Sigmoid colon (tissue), 4 donors: ENCODE results near the gene ACTN1.

ENCODE experiments used
- CTCF ChIP-seq, 4 experiments: fragments of 450-650 bp in 3 of 4; fragments of 200-600 bp in 1 of 4; IDR thresholded peaks; one replicate each; pipeline ENCODE4 v1.5.1; 2016 to 2019; ENCODE audit warnings: antibody characterized with exemption in 4 of 4, mild to moderate bottlenecking in 3 of 4, moderate library complexity in 2 of 4
- EP300 ChIP-seq, 4 donors: sonication (generic); formaldehyde crosslinking; IDR thresholded peaks; one replicate each; pipeline ENCODE4 v1.6.1; 2017; ENCODE audit warnings: antibody characterized with exemption in 4 of 4
- POLR2A ChIP-seq, 2 donors: fragments of 450-650 bp; IDR thresholded peaks; one replicate each; pipeline ENCODE4 v1.6.1; 2016; ENCODE audit warnings: antibody characterized with exemption in 2 of 2, mild to moderate bottlenecking in 2 of 2, moderate library complexity in 2 of 2
- POLR2AphosphoS5 ChIP-seq, 4 donors: sonication (generic); formaldehyde crosslinking; IDR thresholded peaks; one replicate each; pipeline ENCODE4 v1.6.1; 2017; ENCODE audit warnings: antibody characterized with exemption in 4 of 4

GRCh38 chr14:68950111-68950510 lies 29.0 kb downstream of the ACTN1 start:
- TF ChIP-seq CTCF (IDR thresholded peaks at IDR 0.05) = no peak
- TF ChIP-seq POLR2A (IDR thresholded peaks at IDR 0.05) = no peak
- no peak for TF ChIP-seq EP300 (IDR thresholded peaks at IDR 0.05)
- peak in 1 of 4 donors; percentile 5 for TF ChIP-seq POLR2AphosphoS5 (IDR thresholded peaks at IDR 0.05)
